ENCODE measurements around the gene FREM2. TPM values are rescaled to one million over a fixed set of nuclear protein-coding genes. Genes with fewer than 3 reads are reported as not detected.

The FREM2 gene
- total and polyA plus RNA-seq, 7 donors, result under 0.01 to 8.2 (median 2.1) TPM

GRCh38 chr13:38781539-38781938 lies 94.7 kb downstream of the FREM2 start:
- intact Hi-C loops (cut with DNase I), result no loop called here
- 89 to 91% methylated on average over 3 of the region's 3 CpGs for WGBS, 2 donors
- no peaks in the 10 kb centered on the region for H3K4me1 ChIP-seq
- no peak overlapping the region for H3K27ac ChIP-seq
- H3K9me3 ChIP-seq, result no peaks in the 10 kb centered on the region
- DNase-seq, result no peak
- TF ChIP-seq POLR2AphosphoS5 (IDR thresholded peaks at IDR 0.05) (no peak), POLR2A (IDR thresholded peaks at IDR 0.05) (no peak), CTCF (IDR thresholded peaks at IDR 0.05) (no peak), EP300 (IDR thresholded peaks at IDR 0.05) (no peak)
- H3K36me3 ChIP-seq, result no peaks in the 10 kb centered on the region
- H3K27me3 ChIP-seq, result no peaks in the 10 kb centered on the region
- no peak overlapping the region for H3K4me3 ChIP-seq

- Histone ChIP-seq H3K27me3 (no peaks in the 10 kb centered on the region), H3K4me3 (no peak overlapping the region), H3K4me1 (no peaks in the 10 kb centered on the region), H3K27ac (no peak overlapping the region), H3K36me3 (no peaks in the 10 kb centered on the region), H3K9me3 (no peaks in the 10 kb centered on the region)
- TF ChIP-seq POLR2A (IDR thresholded peaks at IDR 0.05) (no peak), EP300 (IDR thresholded peaks at IDR 0.05) (no peak), CTCF (IDR thresholded peaks at IDR 0.05) (no peak), POLR2AphosphoS5 (IDR thresholded peaks at IDR 0.05) (no peak)
- no peak for DNase-seq
- 48 to 78% methylated on average over 15 of the region's 15 CpGs for WGBS, 2 donors
- intact Hi-C loops (cut with DNase I), result no loop called here
These were observed 97.4 kb downstream of the FREM2 start for GRCh38 chr13:38784036-38784880.

- no peak for DNase-seq
- Histone ChIP-seq H3K4me3 (no peak overlapping the region), H3K27ac (no peak overlapping the region), H3K9me3 (no peaks in the 10 kb centered on the region), H3K36me3 (no peaks in the 10 kb centered on the region), H3K27me3 (no peaks in the 10 kb centered on the region), H3K4me1 (no peaks in the 10 kb centered on the region)
- TF ChIP-seq POLR2AphosphoS5 (IDR thresholded peaks at IDR 0.05), result no peak
- TF ChIP-seq POLR2A (IDR thresholded peaks at IDR 0.05), result no peak
- TF ChIP-seq CTCF (IDR thresholded peaks at IDR 0.05), result no peak
- TF ChIP-seq EP300 (IDR thresholded peaks at IDR 0.05), result no peak
- intact Hi-C loops (cut with DNase I), result no loop called here
- 15 to 64% methylated on average over 2 of the region's 2 CpGs for WGBS, 2 donors
These were observed 98.2 kb downstream of the FREM2 start for GRCh38 chr13:38785042-38785441.

- intact Hi-C loops (cut with DNase I), result no loop called here
- TF ChIP-seq CTCF (IDR thresholded peaks at IDR 0.05), result no peak
- no peak for TF ChIP-seq POLR2A (IDR thresholded peaks at IDR 0.05)
- TF ChIP-seq POLR2AphosphoS5 (IDR thresholded peaks at IDR 0.05), result no peak
- no peak for TF ChIP-seq EP300 (IDR thresholded peaks at IDR 0.05)
- Histone ChIP-seq H3K4me3 (no peak overlapping the region), H3K36me3 (no peaks in the 10 kb centered on the region), H3K4me1 (no peaks in the 10 kb centered on the region), H3K27ac (no peak overlapping the region), H3K27me3 (no peaks in the 10 kb centered on the region), H3K9me3 (no peaks in the 10 kb centered on the region)
- WGBS, 2 donors, result 7 to 39% methylated on average over 1 of the region's 1 CpG
- DNase-seq, result no peak
These were observed 98.6 kb downstream of the FREM2 start for GRCh38 chr13:38785490-38785889.

Measured in sigmoid colon (tissue), 7 donors.